Lower leg skin (tissue), 3 donors: Measurements from ENCODE around the gene CC2D1A.

Experiments
- CTCF ChIP-seq, 3 donors: fragments of 450-650 bp; IDR thresholded peaks; one replicate each; pipeline ENCODE4 v1.5.1; 2016; ENCODE audit warnings: antibody characterized with exemption in 3 of 3, mild to moderate bottlenecking in 3 of 3, moderate library complexity in 2 of 3
- POLR2A ChIP-seq, 2 donors: fragments of 450-650 bp; IDR thresholded peaks; one replicate each; pipeline ENCODE4 v1.6.1; 2016 to 2017; ENCODE audit warnings: antibody characterized with exemption in 2 of 2, mild to moderate bottlenecking in 1 of 2, moderate library complexity in 1 of 2

GRCh38 chr19:13977803-13978202 lies 71.8 kb downstream of the CC2D1A start:
- no peak for TF ChIP-seq CTCF (IDR thresholded peaks at IDR 0.05)
- no peak for TF ChIP-seq POLR2A (IDR thresholded peaks at IDR 0.05)
